Frontal cortex (tissue), 4 donors: ENCODE measurements around the gene CATSPERE. TPM values are rescaled to one million over a fixed set of nuclear protein-coding genes. Genes with fewer than 3 reads are reported as not detected.
"Not testable (repeated sequence)": the region's sequence is repeated elsewhere in the genome, so short reads cannot be mapped to it uniquely, and the experiment has no call there.

Experiments
- DNase-seq, 2 donors: peaks; one replicate each; pipeline ENCODE4 v3.0.0; 2012; ENCODE audit warnings: low spot score in 2 of 2
- FAIRE-seq: peaks from 2 replicates; lab custom pipeline; 2012; peaks lifted over from hg19 to GRCh38; lab: Jason Lieb, UNC
- total RNA-seq: library from RNA; depleted of rRNA; stranded (reverse); fragments of >200 nt; gene quantifications from one replicate; pipeline ENCODE4 v1.2.3, GENCODE V29; 2014
- donor health status: control.
- donor health status: control.
- donor health status: control.

Gene CATSPERE
- total RNA-seq, 1 donor from 2014 or later: 2.0 TPM

- FAIRE-seq: no peak
- no peak for DNase-seq
Measured at GRCh38 chr1:244502630-244503029, 41.6 kb downstream of the CATSPERE start.

- FAIRE-seq (no peak), DNase-seq (no peak)
Measured at GRCh38 chr1:244513493-244513892, 52.4 kb downstream of the CATSPERE start.

- DNase-seq (no peak), FAIRE-seq (peak; percentile 30)
Measured at GRCh38 chr1:244515680-244516079, 54.6 kb downstream of the CATSPERE start.

DNA sequence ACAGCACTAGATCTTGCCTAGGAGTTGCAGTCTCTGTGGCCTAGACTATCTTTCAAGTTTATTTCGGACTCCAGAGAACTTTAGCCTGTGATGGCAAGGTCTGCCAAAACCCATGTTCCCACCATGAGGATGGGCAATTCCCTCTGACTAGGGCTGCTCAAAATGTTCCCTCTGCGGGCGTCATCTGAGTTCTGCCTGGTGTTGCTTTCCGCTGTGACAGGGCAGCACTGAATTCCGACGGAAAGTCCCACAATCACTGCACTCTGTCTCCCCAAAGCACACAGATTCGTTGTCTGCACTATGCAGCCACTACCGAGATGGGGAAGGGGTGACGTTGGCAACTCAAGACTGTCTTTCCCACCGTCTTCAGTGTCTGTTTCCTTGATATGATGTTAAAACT lies 75.2 kb downstream of the CATSPERE start:
- DNase-seq: no peak
- no peak for FAIRE-seq

DNA sequence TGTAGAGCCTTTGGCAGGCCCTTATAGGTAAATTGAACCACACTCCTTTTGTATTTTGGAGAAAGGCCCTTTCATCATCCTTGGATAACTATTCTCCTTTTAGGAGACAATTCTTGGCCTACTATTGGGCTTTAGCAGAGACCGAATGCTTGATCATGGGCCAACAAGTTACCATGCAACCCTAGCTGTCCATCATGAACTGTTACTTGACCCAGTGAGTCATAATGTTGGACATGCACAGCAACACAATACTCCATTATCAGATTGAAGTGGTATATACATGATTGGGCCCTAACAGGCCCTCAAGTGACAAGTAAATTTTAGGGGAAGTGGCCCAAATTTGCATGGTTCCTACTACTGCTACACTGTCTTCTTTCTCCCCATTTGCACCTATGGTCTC lies 84.4 kb downstream of the CATSPERE start:
- FAIRE-seq: no peak

GRCh38 chr1:244548558-244549115 lies 87.6 kb downstream of the CATSPERE start:
- FAIRE-seq: no peak
- no peak for DNase-seq

More for the DNA sequence above, 84.4 kb downstream of the CATSPERE start:
- no peak for DNase-seq

- DNase-seq (no peak), FAIRE-seq (no peak)
Measured at GRCh38 chr1:244552336-244552735, 91.3 kb downstream of the CATSPERE start.

DNA sequence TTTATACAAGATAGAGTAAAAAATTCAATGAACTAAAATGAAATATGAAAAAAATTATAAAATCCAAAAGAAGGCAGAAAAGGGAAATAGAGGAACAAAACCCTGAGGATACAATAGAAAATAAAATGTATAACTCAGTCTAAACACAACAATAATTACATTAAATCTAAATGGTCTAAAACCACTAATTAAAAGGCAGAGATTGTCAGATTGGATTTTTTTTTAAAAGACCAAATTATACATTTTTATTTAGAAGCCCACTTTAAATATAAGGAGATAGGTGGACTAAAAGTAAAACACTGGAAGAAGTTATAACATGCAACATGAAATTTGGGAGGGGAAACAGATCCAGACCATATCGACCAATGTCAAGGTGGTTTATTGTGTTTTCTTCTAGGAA lies 95.2 kb downstream of the CATSPERE start:
- FAIRE-seq (no peak), DNase-seq (no peak)

DNA sequence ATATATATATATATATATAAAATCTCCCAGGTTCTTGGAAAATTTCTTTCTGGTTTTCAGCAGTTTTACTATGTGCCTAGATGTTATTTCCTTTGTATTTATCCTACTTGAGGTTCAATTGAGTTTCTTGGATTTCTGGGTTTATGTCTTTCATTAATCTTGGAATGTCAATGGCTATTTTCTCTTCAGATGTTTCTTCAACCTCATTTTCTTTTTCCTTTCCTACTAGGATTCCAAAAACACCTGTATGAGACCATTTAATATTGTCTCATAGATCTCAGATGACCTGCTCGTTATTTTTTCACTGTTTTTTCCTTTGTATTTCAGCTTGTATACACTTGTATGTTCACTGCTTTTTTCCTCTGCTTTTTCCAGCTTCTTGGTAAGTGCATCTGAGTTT lies 96.5 kb downstream of the CATSPERE start:
- FAIRE-seq (no peak), DNase-seq (no peak)

GRCh38 chr1:244559561-244559960 lies 98.5 kb downstream of the CATSPERE start:
- FAIRE-seq (no peak), DNase-seq (no peak)

- not testable (repeated sequence) for FAIRE-seq, DNase-seq
Measured at GRCh38 chr1:244562877-244563276, 101.8 kb downstream of the CATSPERE start.

DNA sequence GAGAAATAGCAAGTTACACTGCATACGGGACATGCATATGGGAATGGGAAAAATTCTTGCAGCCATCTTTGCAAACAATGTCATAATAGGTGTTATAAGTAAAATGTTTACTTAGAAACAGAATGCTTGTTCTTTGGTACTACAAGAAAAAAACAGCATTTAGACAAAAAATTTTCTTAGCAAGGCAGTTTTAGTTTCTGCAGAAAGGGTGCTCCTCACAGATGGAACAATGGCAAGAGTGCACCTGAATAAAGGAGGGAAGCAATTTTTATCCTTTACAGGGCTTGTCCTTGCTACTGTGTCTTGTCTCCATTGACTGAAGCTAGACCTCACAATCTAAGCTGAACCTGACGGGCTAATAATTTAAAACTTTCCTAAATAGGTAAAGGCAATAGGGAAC lies 112.7 kb downstream of the CATSPERE start:
- no peak for FAIRE-seq

DNA sequence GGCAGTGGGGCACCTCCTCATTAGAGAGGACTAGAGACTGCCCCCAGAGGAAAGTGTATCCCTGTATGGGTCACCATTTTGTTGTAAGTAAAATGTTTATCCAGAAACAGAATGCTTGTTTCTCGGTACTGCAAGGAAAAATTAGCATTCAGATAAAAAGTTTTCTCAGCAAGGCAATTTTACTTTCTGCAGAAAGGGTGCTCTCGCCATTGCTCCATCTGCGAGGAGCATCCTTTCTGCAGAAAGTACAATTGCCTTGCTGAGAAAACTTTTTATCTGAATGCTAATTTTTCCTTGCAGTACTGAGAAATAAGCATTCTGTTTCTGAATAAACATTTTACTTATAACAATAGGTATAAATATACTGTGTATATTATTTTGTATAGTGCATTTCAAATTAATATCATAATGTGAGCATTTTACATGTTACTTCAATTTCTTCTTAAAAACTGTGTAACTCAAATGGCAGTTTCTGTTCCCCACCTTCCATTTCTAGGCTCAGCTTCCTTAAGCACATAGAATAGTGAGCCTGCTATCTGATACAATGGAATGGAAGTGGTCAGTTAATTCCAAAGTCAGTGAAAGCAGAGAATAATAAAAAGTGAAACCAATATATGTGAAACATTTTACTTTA lies 115.3 kb downstream of the CATSPERE start:
- DNase-seq (no peak), FAIRE-seq (no peak)

More for the DNA sequence above, 112.7 kb downstream of the CATSPERE start:
- DNase-seq: no peak

DNA sequence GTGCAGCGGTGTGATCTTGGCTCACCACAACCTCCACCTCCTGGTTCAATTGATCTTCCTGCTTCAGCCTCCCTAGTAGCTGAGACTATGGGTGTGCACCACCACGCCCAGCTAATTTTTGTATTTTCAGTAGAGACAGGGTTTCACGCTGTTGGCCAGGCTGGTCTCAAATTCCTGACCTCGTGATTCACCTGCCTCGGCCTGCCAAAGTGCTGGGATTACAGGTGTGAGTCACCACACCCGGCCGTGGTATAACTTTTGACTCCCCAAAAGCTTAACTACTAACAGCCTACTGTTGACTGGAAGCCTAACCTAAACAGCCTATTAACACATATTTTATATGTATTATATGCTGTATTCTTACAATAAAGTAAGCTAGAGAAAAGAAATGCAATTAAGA lies 117.1 kb downstream of the CATSPERE start:
- DNase-seq, FAIRE-seq: not testable (repeated sequence)

- FAIRE-seq (no peak), DNase-seq (no peak)
Measured at GRCh38 chr1:244583358-244583982, 122.4 kb downstream of the CATSPERE start.

- DNase-seq (no peak), FAIRE-seq (no peak)
Measured at GRCh38 chr1:244585867-244586266, 124.8 kb downstream of the CATSPERE start.

DNA sequence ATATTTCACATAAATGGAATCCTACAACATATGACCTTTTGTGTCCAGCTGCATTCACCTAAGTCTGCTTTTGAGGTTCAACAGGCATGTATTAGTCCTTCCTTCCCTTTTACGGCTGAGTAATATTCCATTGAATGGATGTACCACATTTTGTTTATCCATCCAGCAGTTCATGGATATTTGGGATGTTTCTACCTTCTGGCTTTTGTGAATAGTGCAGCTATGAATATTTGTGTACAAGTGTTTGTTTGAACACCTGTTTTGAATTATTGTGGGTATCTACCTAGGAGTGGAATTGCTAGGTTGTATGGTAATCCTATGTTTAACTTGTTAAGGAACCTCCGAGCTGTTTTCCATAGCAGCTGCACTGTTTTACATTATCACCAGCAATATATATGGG lies 129.6 kb downstream of the CATSPERE start:
- FAIRE-seq: no peak

DNA sequence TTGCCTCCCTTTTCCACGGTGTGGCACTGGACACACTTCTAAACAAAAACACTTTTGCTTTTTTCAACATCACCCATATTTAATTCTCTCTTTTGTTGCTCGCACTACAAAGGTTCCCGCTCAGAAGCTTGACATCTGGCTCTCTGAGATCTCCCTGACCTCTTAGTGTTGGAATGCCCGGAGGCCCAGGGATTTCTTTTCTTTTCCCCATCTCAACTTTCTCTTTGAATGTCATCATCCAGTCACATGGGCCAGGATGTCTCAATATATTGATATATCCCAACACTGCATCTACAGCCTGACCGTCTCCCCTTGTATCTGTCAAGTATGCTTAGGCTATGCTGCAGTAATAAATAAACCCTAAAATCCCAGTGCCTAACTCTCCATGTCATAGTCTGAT lies 137.5 kb downstream of the CATSPERE start:
- no peak for FAIRE-seq
- DNase-seq: no peak

More for the DNA sequence above, 129.6 kb downstream of the CATSPERE start:
- no peak for DNase-seq

DNA sequence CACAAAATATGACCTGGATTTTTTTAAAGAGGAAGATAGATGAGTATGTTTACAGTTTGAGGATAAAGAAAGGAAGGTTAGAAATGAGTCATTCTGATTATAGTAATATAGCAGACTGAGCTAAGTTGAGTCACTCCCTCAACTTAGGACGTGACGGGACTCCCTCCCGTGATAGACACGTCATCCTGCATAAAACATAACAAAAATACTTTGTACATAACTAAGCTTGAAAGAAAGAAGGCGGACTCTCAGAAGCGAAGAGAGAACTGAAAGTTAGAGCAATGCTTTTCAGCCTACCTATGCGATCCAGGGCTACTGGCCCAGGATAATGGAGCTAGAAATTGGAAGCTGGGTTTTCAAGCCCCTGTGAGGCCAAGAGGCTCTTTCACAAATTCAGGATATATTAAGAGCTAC lies 138.9 kb downstream of the CATSPERE start:
- DNase-seq (peak in 1 of 2 donors; percentile 18), FAIRE-seq (no peak)

DNA sequence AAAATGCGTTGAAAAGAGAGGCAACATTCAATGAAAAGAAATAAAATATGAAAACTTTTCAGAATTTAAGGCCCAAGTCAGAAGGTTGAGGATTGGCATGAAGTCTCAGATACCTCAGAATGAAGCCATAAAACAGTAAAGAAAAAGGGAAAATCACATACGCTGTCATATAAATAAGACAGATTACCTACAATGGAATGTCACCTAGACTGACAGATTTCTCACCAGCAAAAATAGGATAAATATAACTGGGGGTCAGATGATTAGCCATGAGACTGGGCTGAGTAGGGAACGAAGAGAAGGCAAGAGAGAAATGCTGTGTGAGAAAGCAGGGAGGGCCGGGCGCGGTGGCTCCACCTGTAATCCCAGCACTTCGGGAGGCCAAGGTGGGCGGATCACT lies 140.3 kb downstream of the CATSPERE start:
- DNase-seq (no peak), FAIRE-seq (no peak)

DNA sequence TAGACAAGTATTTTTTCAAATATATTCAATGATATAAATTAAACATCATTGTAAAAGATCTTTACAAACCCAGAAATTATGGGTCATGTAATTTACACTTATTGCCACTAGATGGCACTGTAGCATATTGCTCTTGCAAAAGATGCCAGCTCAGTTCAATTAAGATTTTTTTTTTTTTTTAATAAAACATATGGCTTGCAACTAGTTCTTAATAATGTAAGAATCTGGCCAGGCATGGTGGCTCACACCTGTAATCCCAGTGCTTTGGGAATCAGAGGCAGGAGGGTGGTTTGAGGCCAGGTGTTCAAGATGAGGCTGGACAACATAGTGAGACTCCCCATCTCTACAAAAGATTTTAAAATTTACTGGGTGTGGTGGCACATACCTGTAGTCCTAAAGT lies 142.4 kb downstream of the CATSPERE start:
- DNase-seq (peak in 1 of 2 donors; percentile 26), FAIRE-seq (peak; percentile 97)
